Glutamatergic neuron (in vitro differentiated cells): ENCODE data around the gene ZNF862. TPM values are rescaled to one million over a fixed set of nuclear protein-coding genes. Genes with fewer than 3 reads are reported as not detected.

ENCODE experiments used
- DNase-seq: peaks from one replicate; pipeline ENCODE4 v3.0.0; 2022
- H3K27ac Mint-ChIP-seq: one replicate; pipeline ENCODE4 v1.8.0; 2020; ENCODE audit warnings: mild to moderate bottlenecking, mixed read lengths, inconsistent platforms; ENCODE audit not compliant: unreplicated experiment
- H3K27me3 Mint-ChIP-seq: one replicate; pipeline ENCODE4 v1.8.0; 2020; ENCODE audit warnings: mild to moderate bottlenecking, moderate library complexity, mixed read lengths, inconsistent platforms; ENCODE audit not compliant: unreplicated experiment
- H3K36me3 Mint-ChIP-seq: one replicate; pipeline ENCODE4 v1.8.0; 2020; ENCODE audit warnings: mild to moderate bottlenecking, mixed read lengths, inconsistent platforms; ENCODE audit not compliant: unreplicated experiment
- H3K4me1 Mint-ChIP-seq: one replicate; pipeline ENCODE4 v1.8.0; 2020; ENCODE audit warnings: mild to moderate bottlenecking, low read depth, mixed read lengths, inconsistent platforms; ENCODE audit not compliant: unreplicated experiment
- H3K4me3 Mint-ChIP-seq: one replicate; pipeline ENCODE4 v1.8.0; 2020; ENCODE audit warnings: mild to moderate bottlenecking, mixed read lengths, inconsistent platforms; ENCODE audit not compliant: unreplicated experiment
- H3K9me3 Mint-ChIP-seq: one replicate; pipeline ENCODE4 v1.8.0; 2020; ENCODE audit warnings: mild to moderate bottlenecking, moderate library complexity, mixed read lengths, inconsistent platforms; ENCODE audit not compliant: unreplicated experiment
- CTCF ChIP-seq: fragments of 200-600 bp; sonication (generic); IDR thresholded peaks from one replicate; pipeline ENCODE4 v1.5.0; 2021; ENCODE audit not compliant: partially characterized antibody, unreplicated experiment
- total RNA-seq: library from RNA; stranded (reverse); fragmentation: NEBNext Ultra II Directional; extraction: Animal tissue kit (Norgen Biotek cat#: 25700); gene quantifications from one replicate; pipeline ENCODE4 v1.2.1, GENCODE V29; 2021; ENCODE audit not compliant: unreplicated experiment

The ZNF862 gene
- total RNA-seq, 1 donor from 2014 or later, result 12.9 TPM

GRCh38 chr7:149823191-149823630 is 15.0 kb upstream of the ZNF862 start:
- Mint-ChIP-seq H3K36me3 (no peaks in the 10 kb centered on the region), H3K27ac (no peak overlapping the region), H3K4me1 (no peaks in the 10 kb centered on the region), H3K4me3 (no peak overlapping the region), H3K27me3 (peaks cover 7% of the 10 kb centered on the region), H3K9me3 (peaks cover 4% of the 10 kb centered on the region)
- TF ChIP-seq CTCF, result no peak
- no peak for DNase-seq

GRCh38 chr7:149823631-149824199 is 14.5 kb upstream of the ZNF862 start:
- H3K4me3 Mint-ChIP-seq, result no peak overlapping the region
- H3K4me1 Mint-ChIP-seq, result no peaks in the 10 kb centered on the region
- no peak overlapping the region for H3K27ac Mint-ChIP-seq
- H3K9me3 Mint-ChIP-seq, result peaks cover 3% of the 10 kb centered on the region
- H3K36me3 Mint-ChIP-seq, result no peaks in the 10 kb centered on the region
- DNase-seq, result no peak
- peaks cover 6% of the 10 kb centered on the region for H3K27me3 Mint-ChIP-seq
- TF ChIP-seq CTCF, result no peak

- no peak for TF ChIP-seq CTCF
- Mint-ChIP-seq H3K4me1 (no peaks in the 10 kb centered on the region), H3K27ac (no peak overlapping the region), H3K4me3 (no peak overlapping the region), H3K27me3 (peaks cover 4% of the 10 kb centered on the region), H3K9me3 (peaks cover 1% of the 10 kb centered on the region), H3K36me3 (no peaks in the 10 kb centered on the region)
- no peak for DNase-seq
Observed at GRCh38 chr7:149824301-149824741, 13.9 kb upstream of the ZNF862 start.

GRCh38 chr7:149824748-149825566 is 13.2 kb upstream of the ZNF862 start:
- DNase-seq, result no peak
- H3K4me1 Mint-ChIP-seq, result no peaks in the 10 kb centered on the region
- peaks cover 4% of the 10 kb centered on the region for H3K27me3 Mint-ChIP-seq
- TF ChIP-seq CTCF, result no peak
- H3K36me3 Mint-ChIP-seq, result no peaks in the 10 kb centered on the region
- H3K27ac Mint-ChIP-seq, result no peak overlapping the region
- no peak overlapping the region for H3K4me3 Mint-ChIP-seq
- peaks cover 1% of the 10 kb centered on the region for H3K9me3 Mint-ChIP-seq
